GM21723 (cell line): ENCODE data around the gene CDHR5.
A peak's percentile ranks its signal among the peaks of the same experiment; 100 is the strongest.
"Not testable (repeated sequence)": the region's sequence is repeated elsewhere in the genome, so short reads cannot be mapped to it uniquely, and the experiment has no call there.

Experiments used
- ATAC-seq: cut with Tn5 transposase; IDR thresholded peaks from one replicate; pipeline ENCODE4 v1.9.1; 2021; ENCODE audit warnings: mild to moderate bottlenecking, moderate library complexity; ENCODE audit not compliant: unreplicated experiment

CDHR5 gene

GRCh38 chr11:592501-592900 is 32.3 kb downstream of the CDHR5 start:
- no peak for ATAC-seq

- no peak for ATAC-seq
Measured at GRCh38 chr11:590997-591396, 33.8 kb downstream of the CDHR5 start.

- ATAC-seq = no peak
Measured at GRCh38 chr11:589798-590197, 35.0 kb downstream of the CDHR5 start.

- no peak for ATAC-seq
Measured at GRCh38 chr11:587978-588380, 36.8 kb downstream of the CDHR5 start.

- ATAC-seq = no peak
Measured at GRCh38 chr11:587546-587945, 37.2 kb downstream of the CDHR5 start.

GRCh38 chr11:586376-587316 is 38.1 kb downstream of the CDHR5 start:
- no peak for ATAC-seq

GRCh38 chr11:584287-584686 is 40.5 kb downstream of the CDHR5 start:
- no peak for ATAC-seq

GRCh38 chr11:581752-582151 is 43.0 kb downstream of the CDHR5 start:
- ATAC-seq = no peak

GRCh38 chr11:581342-581741 is 43.4 kb downstream of the CDHR5 start:
- ATAC-seq = no peak

- ATAC-seq = no peak
Measured at GRCh38 chr11:579830-580601, 44.7 kb downstream of the CDHR5 start.

GRCh38 chr11:578276-579035 is 46.3 kb downstream of the CDHR5 start:
- ATAC-seq = no peak

- no peak for ATAC-seq
Measured at GRCh38 chr11:577611-577894, 47.2 kb downstream of the CDHR5 start.

- no peak for ATAC-seq
Measured at GRCh38 chr11:576811-577610, 47.7 kb downstream of the CDHR5 start.

- peak; percentile 80 for ATAC-seq
Measured at GRCh38 chr11:575996-576768, 48.6 kb downstream of the CDHR5 start, which contains the start of gene PHRF1. Gene PHRF1 (plus strand): TSS chr11:576470. CDS start chr11:581513, 5,043 bp downstream.

- ATAC-seq = peak; percentile 42
Measured at GRCh38 chr11:575313-575995, 49.3 kb downstream of the CDHR5 start.

GRCh38 chr11:574632-575312 is 50.0 kb downstream of the CDHR5 start:
- peak; percentile 3 for ATAC-seq

- ATAC-seq = not testable (repeated sequence)
Measured at GRCh38 chr11:574031-574570, 50.7 kb downstream of the CDHR5 start.

GRCh38 chr11:573146-573759 is 51.5 kb downstream of the CDHR5 start:
- no peak for ATAC-seq
